Measurements from ENCODE around the gene BMPR1A.

- TF ChIP-seq CTCF (IDR thresholded peaks at IDR 0.05), result peak; percentile 84 to 94 (median 86)
- TF ChIP-seq POLR2A (IDR thresholded peaks at IDR 0.05), result peak; percentile 57
Observed at GRCh38 chr10:86710987-86711512, 45.4 kb upstream of the BMPR1A start.

Data from right lobe of liver (tissue), 4 donors.